ENCODE results near the gene TMPRSS9.
"Not testable (repeated sequence)": the region's sequence is repeated elsewhere in the genome, so short reads cannot be mapped to it uniquely, and the experiment has no call there.

Gene TMPRSS9

DNA sequence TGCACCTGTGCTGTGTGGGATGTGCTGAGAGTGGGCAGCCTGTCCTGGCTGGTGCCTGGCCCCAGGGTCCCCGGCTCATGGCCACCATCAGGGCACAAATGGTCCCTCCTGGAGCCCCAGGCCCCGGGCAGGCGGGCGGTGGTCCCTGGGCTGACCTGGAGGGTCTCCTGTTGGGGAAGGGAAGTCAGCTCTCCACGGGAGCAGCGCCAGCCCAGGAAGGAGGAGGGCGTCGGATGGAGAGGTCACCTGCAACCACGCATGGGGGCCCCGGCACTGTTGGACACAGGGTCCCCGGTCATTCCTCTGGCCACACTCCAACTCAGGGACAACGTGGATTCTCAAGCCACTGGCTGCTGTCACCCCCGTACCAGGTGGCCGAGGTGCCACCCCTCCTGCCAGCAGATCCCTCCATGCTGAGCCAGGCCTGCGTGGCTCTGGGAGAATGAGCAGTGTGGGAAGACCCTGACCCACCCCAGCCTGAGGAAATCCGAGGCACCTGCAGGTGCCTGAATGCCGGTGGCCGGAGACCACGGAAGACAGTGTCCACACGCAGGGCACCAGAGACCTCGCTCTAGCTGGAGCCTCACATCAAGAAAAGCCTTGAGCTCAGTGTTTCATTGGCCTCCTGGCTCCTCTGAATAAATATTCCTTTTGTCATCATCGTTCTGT is 83.2 kb downstream of the TMPRSS9 start:
- no peak for DNase-seq

DNA sequence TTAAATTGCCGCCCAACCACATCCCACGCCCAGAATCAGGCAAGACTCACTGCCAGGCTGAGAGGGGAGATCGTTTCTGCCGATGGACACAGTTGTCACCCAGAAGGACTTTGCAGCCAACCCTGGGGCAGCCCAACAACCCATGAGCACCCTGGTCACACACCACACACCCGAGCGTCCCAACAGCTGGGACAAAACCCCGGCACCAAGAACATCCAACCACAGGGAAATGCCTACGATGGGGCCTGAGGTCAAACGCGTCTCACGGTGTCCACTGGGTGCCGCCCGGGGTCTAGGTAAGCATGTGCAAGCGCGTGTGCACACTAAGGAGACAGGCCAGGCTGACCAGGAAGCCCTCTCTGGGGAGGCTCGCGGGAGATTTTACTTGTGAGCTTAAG is 83.7 kb downstream of the TMPRSS9 start:
- no peak for DNase-seq

DNA sequence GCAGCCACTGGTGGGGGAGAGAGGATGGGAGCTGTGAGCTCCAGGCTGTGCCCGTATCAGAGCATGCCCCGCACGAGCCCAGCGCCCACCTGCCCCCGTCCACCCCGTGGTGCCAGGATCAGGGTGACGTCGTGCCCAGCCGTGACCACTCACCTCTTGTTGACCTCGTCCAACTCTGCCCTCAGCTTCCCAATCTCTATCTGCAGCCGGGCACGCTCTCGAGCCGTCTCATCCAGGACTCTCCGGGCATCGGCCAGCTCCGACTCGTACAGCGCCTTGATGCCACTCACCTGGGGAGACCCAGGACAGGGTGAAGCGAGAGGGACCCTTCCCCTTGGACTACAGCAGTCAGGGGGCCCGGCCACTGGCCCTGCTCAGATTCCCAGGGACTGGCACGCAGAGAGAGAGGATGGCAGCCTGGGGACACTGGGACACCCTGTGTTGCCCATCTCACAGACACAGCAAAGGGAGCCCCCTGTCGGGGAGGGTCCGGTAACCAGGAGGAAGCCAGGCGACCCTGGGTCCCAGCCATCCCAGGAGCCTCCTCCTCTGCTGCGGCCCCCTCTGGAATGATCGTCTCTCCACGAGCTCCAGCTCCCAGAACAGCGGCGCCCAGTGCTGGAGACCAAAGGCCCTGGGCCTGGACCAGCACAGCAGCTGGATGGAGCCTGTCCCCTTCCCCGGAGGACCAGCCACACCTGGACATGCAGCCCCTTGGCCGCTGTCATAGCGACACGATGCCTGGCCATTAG is 84.4 kb downstream of the TMPRSS9 start:
- no peak for DNase-seq

DNA sequence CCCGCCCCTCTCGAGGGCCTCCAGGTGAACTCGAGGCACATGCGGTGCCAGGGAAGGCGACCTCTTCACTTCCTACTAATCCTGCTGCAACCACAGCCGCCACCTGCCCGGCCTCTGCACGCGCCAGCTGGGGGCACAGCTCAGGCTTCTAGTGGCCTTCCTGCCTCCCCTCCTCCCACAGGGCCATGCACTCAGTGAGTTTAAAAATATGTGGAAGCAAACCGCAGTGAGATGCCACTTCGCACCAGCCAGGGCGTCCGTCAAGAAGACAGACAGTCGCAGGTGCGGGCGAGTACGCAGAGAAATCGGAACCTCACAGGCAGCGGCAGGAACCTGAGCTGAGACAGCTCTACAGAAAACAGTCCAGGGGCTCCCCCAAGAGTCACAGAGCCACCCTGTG is 86.3 kb downstream of the TMPRSS9 start:
- DNase-seq = peak; percentile 3

DNA sequence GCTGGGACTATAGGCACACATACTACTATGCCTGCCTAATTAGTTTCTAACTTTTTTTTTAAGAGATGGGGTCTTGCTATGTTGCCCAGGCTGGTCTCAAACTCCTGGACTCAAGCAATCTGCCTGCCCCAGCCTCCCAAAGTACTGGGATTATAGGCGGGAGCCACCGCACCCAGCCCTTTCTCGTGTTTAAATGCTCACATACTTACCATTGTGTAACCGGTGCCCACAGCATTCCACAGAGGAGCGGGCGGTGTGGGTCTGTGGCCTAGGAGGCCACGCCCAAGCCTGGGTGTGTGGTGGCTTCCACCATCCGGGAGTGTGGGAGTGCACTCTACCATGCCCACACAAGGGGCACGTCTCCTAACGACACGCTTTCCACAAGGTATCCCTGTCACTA is 89.0 kb downstream of the TMPRSS9 start:
- DNase-seq = no peak

DNA sequence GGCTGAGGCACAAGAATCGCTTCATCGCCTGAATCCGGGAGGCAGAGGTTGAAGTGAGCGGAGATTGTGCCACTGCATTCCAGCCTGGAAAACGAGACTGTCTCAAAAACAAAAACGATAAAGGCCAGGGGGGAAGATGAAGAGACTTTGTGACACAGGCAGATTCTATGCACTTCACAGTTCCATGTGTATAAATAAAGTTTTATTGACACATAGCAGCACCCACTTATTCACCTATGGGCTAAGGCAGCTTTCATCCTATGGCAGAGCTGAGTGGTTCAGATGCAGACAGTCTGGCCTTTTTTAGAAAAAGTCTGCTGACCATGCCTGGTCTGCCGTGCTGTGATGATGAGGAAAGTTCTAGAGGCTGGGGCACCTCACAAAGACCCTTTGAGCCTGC is 91.1 kb downstream of the TMPRSS9 start:
- DNase-seq = no peak

DNA sequence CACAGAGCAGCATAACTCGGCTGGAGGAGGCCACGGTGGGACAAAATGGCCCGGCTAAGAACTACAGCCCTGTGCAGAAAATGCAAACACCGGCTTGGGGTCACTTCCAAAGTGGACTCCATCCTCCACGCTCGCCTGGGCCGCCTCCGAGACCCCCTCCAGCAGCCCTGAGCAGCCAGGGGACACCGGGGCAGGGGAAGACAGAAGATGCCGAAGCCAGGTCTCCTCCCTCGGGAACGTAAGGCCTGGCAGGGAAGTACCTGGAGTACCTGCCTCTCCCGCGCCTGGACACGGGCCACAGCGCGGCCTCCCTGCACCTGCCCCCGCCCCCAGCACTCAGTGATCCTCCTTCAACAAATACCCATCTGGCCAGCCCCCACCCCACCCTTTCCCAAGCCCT is 91.7 kb downstream of the TMPRSS9 start:
- no peak for DNase-seq

DNA sequence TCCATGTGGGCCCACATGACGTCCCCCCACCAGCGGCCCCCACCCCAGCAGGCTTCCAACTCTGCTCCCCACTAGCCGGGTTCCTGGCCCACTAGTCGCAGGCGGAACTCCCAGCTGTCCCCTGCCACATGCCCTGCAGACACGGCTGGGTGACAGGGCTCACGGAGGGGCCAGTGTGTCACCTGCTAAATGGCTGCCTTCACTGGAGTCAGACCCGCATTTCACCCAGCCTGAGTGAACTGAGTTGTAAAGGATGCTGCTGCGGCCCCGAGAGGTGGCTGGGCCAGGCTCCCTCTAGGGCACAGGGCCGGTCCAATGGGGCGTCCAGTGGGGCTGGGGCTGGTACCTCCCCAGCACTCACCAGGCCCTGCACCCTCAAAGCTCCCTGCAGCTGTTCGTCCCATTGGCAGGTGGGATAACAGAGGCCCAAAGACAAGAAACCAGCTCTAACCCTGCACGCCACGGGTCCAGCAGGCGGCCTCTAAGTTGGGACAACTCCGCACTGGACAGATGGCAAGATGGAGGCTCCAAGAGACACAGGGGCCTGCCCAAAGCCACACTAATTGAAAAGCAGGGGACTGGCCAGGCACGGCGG is 93.5 kb downstream of the TMPRSS9 start:
- DNase-seq = no peak

DNA sequence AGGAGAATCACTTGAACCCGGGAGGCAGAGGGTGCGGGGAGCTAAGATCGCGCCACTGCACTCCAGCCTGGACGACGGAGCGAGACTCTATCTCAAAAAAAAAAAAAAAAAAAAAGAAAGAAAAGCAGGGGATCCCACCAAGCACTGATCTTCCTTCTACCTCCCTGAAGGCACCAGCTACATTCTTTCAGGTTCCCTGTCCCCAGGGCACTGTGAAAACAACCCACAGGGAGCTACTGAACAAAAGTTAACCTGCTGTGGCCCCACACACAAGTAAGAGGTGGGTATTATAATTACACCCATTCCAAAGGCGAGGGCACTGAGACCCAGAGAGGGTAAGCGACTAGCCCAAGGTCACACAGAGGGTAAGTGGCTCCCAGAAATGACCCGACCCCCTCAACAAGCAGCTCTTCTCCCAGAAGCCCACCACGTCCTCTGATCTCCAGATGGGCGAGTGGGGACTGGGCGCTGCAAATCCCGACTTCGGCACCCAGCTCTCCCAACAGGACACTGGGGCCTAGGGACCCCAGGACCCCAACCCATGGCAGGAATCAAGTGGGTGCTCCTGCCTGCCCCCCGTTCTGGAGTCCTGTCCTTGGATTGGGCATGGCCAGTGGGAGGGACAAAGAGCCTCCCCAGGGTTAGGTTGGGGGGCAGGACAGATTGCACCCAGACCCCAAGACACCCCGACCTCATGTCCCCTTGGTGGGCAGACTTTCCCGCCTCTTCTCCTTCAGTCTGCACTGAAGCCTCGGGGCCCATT is 94.3 kb downstream of the TMPRSS9 start:
- DNase-seq = no peak

DNA sequence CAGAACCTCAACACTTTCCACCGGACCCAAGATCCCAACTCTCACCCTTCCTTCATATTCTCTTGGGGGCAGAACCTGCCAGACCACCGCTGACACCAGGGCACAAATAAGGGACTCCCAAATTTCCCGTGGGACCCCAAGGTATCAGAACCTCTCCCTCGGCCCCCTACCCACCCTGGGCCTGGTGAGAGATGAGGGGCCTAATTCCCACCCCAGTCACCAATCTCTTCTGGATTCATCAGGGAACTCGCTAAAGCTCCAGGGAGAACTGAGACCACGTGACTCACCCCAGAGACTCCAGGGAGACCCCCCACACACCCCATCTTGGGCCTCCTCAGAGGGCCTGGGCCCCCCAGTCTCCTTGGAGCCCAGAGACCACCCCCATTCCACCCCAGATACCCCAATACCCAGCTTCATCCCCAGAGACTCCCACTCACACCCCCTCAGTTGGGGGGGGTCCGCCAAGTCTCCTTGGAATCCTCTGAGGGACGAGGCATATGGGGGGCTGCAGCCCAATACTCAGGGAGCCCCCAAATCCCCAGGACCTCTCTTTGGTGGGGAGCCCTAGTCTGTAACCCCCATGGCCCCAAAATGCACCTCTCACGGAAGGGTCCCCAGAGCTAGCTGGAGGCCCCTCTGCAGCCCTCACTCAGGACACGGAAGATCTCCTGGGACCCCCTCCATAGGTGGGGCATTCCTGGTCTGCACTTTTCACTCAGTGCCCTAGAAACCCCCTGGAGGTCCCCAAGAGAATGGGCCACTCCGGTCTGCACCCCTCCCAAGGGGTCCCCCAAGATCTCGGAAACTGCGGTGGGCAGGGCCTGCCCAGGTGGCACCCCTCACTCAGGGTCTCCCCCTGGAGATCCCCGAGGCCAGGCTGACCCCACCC is 95.1 kb downstream of the TMPRSS9 start:
- no peak for DNase-seq

DNA sequence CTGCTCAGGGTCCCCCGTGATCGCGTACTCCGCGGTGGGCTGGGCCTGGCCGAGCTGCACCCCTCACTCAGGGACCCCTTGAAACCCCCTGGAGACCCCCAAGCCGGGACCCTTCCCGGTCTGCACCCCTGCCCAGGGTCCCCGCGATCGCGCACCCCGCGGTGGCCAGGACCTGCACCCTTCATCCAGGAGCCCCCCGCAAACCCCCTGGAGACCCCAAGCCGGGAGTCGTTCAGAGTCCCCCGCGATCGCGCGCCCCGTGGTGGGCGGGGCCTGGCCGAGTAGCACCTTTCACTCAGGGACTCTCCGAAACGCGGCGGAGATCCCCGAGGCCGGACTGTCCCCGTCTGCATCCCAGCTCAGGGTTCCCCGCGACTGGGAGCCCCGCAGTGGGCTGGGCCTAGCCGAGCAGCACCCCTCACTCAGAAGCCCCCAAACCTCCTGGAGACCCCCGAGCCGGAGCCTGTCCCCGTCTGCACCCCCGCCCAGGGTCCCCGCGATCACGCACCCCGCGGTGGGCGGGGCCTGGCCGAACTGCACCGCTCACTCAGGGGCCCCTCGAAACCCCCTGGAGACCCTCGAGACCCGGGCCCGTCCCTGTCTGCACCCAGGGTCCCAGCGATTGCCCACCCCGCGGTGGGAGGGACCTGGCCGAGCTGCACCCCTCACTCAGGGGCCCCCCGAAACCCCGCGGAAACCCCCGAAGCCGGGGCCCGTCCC is 95.9 kb downstream of the TMPRSS9 start:
- DNase-seq = peak; percentile 3

DNA sequence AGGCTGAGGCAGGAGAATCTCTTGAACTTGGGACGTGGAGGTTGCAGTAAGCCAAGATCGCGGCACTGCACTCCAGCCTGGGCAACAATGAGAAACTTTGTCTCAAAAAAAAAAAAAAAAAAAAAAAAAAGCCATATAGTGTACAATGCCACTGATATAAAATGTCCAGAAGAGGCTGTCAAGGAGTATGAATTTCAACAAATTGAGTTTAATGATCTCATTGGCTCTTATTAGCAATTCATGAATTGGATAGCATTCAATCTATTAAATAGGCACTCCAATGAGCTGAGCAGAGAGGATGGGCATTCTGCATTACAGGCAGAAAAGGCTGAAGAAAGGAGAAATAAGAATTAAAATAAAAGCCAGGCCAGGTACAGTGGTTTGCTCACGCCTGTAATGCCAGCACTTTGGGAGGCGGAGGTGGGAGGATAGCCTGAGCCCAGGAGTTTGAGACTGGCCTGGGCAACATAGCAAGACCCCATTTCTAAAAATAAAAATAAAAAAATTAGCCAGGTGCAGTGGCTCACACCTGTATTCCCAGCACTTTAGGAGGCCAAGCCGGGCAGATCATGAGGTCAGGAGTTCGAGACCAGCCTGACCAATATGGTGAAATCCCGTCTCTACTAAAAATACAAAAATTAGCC is 97.5 kb downstream of the TMPRSS9 start:
- no peak for DNase-seq

DNA sequence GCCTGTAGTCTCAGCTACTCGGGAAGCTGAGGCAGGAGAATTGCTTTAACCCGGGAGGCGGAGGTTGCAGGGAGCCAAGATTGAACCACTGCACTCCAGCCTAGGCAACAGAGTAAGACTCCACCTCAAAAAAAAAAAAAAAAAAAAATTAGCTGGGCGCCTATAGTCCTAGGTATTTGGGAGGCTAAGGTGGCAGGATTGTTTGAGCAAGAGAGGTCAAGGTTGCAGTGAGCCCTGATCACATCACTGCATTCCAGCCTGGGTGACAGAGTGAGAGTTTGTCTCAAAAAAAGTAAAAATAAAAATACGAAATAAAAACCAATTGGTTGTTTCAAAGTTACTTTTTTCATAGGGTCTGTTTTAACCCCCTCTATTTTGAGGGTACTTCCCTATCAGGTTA is 98.0 kb downstream of the TMPRSS9 start:
- DNase-seq = no peak

DNA sequence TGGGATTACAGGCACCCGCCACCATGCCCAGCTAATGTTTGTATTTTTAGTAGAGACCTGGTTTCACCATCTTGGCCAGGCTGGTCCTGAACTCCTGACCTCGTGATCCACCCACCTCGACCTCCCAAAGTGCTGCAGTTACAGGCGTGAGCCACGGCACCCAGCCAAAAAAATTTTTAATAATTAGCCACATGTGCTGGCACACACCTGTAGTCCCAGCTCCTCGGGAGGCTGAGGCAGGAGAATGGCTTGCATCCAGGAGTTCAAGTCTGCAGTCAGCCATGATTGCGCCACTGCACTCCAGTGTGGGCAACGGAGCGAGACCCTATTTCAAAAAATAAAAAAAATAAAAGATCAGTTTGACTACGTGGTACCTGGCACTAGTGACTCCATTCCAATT is 98.7 kb downstream of the TMPRSS9 start:
- DNase-seq = not testable (repeated sequence)

DNA sequence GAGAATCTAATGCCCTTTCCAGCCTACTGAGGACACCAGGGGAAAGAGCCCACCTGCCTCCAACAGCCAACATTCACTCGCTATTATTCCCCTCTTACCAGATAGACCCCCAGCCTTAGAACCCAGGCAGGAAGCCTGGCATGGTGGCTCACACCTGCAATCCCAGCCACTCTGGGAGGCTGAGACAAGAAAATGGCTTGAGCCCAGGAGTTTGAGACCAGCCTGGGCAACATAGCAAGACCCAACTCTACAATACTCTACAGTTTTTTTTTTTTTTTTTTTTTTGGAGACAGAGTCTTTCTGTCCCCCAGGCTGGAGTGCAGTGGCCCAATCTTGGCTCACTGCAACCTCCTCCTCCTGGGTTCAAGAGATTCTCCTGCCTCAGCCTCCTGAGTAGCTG is 100.2 kb downstream of the TMPRSS9 start:
- DNase-seq = no peak

DNA sequence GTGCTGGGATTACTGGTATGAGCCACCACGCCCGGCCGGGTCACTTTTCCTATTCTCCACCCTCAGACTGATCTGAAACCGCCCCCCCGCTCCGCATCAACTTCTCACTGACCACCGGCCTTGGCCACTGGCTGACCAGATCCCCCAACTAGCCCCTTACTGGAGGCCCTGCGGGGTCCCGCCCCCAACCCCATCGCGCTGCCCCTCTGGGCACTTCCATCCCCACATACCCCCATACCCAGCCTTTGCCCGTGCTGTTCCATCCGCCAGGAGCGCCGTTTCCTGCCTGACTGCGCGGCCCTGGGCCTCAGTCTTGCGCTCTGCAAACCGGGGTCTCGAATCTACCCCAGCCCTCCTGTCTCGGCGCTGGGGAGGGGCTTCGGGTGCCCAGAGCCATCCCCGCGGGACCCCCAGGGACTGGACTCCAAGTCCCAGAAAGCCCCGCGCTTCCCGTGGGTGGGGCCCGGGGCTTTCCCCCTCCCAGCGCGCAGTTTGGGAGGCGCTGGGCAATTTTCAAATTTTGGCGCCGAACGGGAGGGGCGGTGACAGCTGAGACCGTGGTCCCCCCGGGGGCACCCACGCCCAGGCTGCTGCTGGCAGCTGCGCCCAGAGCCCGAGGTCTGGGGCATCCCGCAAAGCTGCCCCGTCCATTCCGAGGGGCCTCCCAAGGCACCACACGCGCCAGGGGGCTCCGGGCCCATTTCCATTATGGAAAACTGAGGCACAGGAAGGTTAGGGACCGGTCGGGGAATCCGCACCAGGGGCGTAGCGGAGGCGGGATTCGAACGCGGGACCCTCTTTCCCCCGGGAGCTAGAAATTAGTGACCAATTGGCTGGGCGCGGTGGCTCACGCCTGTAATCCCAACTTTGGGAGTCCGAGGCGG is 101.9 kb downstream of the TMPRSS9 start:
- DNase-seq = peak; percentile 23

DNA sequence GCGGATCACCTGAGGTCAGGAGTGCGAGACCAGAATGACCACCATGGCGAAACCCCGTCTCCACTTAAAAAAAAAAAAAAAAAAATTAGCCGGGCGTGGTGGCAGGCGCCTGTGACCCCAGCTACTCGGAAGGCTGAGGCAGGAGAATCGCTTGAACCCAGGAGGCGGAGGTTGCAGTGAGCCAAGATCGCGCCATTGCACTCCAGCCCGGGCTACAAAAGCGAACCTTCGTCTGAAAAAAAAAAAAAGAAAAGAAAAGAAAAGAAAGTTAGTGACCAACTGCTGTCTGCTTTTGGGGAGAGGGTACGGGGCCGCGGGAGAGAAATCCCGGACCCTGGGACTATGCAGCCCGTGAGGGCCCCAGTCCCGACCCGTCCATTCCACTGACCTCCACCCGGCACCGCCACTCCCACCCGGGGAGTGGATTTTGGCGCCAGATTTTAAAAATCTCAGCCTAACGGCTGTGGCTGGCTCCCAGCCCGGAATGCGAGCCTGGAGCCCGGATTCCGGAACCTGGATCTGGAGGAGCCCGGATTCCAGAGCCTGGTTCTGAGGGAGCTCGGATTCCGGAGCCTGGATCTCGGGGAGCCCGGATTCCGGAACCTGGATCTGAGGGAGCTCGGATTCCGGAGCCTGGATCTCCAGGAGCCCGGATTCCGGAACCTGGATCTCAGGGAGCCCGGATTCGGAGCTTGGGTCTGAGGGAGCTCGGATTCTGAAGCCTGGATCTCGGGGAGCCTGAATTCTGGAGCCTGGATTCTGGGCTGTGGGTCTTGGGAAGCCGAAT is 102.8 kb downstream of the TMPRSS9 start:
- peak; percentile 65 for DNase-seq

DNA sequence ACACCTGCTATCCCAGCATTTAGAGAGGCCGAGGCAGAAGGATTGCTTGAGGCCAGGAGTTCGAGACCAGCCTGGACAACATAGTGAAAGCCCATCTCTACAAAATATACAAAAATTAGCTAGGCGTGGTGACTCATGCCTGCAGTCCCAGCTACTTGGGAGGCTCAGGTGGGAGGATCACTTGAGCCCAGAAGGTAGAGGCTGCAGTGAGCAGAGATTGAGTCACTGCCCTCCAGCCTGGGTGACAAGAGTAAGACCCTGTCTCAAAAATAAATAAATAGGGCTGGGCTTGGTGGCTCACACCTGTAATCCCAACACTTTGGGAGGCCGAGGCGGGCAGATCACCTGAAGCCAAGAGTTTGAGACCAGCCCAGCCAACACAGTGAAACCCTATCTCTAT is 103.6 kb downstream of the TMPRSS9 start:
- DNase-seq = not testable (repeated sequence)

DNA sequence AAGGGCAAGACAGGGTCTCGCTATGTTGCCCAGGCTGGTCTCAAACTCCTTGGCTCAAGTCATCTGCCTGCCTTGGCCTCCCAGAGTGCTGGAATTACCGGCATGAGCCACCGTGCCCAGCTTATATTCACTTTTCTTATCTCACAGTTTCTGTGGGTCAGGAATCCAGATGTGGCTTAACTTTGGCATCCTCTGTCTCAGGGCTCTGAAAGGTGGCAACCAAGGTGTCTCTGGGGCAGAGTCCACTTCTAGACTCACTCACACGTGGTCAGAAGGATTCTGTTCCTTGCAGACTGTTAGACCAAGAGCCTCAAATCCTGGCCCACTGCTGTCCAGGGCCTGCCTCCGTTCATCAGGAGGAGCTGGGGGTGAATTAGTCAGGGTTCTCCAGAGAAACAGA is 104.3 kb downstream of the TMPRSS9 start:
- no peak for DNase-seq
